Kasumi-1 (cell line): ENCODE results near the gene RPS10.

Experiments used
- DNase-seq, 2 experiments: peaks; one replicate each; lab custom pipeline; 2025; lab: John Stamatoyannopoulos, UW

The RPS10 gene

DNA sequence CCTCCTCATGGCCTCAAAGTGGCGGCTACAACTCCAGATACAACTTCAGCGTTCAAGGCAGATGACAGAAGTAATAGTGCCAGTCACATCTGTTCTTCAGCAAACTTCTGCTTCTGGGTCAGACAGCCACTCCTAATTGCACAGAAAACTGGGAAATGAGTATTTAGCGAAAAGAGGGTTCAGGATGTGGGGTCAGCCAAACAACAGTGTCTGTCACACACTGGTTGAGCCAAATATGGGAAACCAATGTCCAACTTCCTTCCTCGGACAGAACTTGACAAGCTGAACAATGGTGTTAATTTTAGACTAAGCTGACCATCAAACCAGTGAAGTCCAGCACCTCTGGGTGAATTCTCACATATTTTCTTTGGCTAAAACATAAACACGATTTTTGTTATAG lies 55.5 kb downstream of the RPS10 start:
- peak in 1 of 2 experiments; percentile 22 for DNase-seq

GRCh38 chr6:34369385-34369784 lies 56.5 kb downstream of the RPS10 start:
- DNase-seq = no peak
